PC-9 (cell line): ENCODE data around the gene PDE6D. TPM values are rescaled to one million over a fixed set of nuclear protein-coding genes. Genes with fewer than 3 reads are reported as not detected.

Experiments
- BruUV-seq: library from RNA; stranded (reverse); fragments of 400-500 nt; replicated peaks from 2 replicates; lab custom pipeline; 2021; lab: Mats Ljungman, UMichigan
- CTCF ChIA-PET: fragments of 300-600 bp; sonication (Branson Sonifier 250); formaldehyde crosslinking; loops from one replicate; lab custom pipeline; 2022; ENCODE audit warnings: antibody characterized with exemption; lab: Charles Lee
- POLR2A ChIA-PET: fragments of 300-600 bp; sonication (Branson Sonifier 250); formaldehyde crosslinking; loops from one replicate; lab custom pipeline; 2022; ENCODE audit warnings: antibody characterized with exemption; ENCODE audit not compliant: unreplicated experiment; lab: Charles Lee
- DNase-seq, 2 experiments: peaks; one replicate each; pipeline versions ENCODE4 v3.0.0 to v3.0.0-alpha.2; 2015 to 2022; ENCODE audit warnings: mixed read lengths in 1 of 2
- H2AFZ ChIP-seq: fragments of 200-600 bp; sonication (generic); 2 replicates; pipeline ENCODE4 v1.8.1; 2017; ENCODE audit warnings: antibody characterized with exemption
- H3F3A ChIP-seq: fragments of 200-600 bp; sonication (generic); 2 replicates; pipeline ENCODE4 v1.8.1; 2017; ENCODE audit warnings: antibody characterized with exemption, mild to moderate bottlenecking, low read depth; ENCODE audit not compliant: insufficient read depth
- H3K27ac ChIP-seq: fragments of 200-600 bp; sonication (generic); 2 replicates; pipeline ENCODE4 v1.6.1; 2016; ENCODE audit warnings: mixed run types
- H3K27me3 ChIP-seq: fragments of 200-600 bp; sonication (generic); 2 replicates; pipeline ENCODE4 v1.6.1; 2016; ENCODE audit warnings: low read depth, mixed run types; ENCODE audit not compliant: insufficient read depth
- H3K36me3 ChIP-seq: fragments of 200-600 bp; sonication (generic); 2 replicates; pipeline ENCODE4 v1.6.1; 2016; ENCODE audit warnings: low read depth, mixed run types
- H3K4me1 ChIP-seq: fragments of 200-600 bp; sonication (generic); replicated peaks from 2 replicates; pipeline ENCODE4 v1.6.1; 2016; ENCODE audit warnings: mixed run types; ENCODE audit not compliant: insufficient read depth
- H3K4me2 ChIP-seq: fragments of 200-600 bp; sonication (generic); 2 replicates; pipeline ENCODE4 v1.6.1; 2017; ENCODE audit warnings: mixed run types
- H3K4me3 ChIP-seq: fragments of 200-600 bp; sonication (generic); 2 replicates; pipeline ENCODE4 v1.6.1; 2016; ENCODE audit warnings: mixed run types
- H3K79me2 ChIP-seq: fragments of 200-600 bp; sonication (generic); 2 replicates; pipeline ENCODE4 v1.6.1; 2017; ENCODE audit warnings: low read depth, mixed run types
- H3K9me2 ChIP-seq: fragments of 200-600 bp; sonication (generic); 2 replicates; pipeline ENCODE4 v1.8.1; 2017; ENCODE audit warnings: mild to moderate bottlenecking; ENCODE audit not compliant: insufficient read depth
- H3K9me3 ChIP-seq: fragments of 200-600 bp; sonication (generic); 2 replicates; pipeline ENCODE4 v1.8.1; 2016; ENCODE audit warnings: low read depth; ENCODE audit not compliant: insufficient read depth
- H4K20me1 ChIP-seq: fragments of 200-600 bp; sonication (generic); 2 replicates; pipeline ENCODE4 v1.8.1; 2017; ENCODE audit not compliant: insufficient read depth
- CTCF ChIP-seq: fragments of 200-600 bp; sonication (generic); conservative IDR thresholded peaks from 2 replicates; pipeline ENCODE4 v1.6.1; 2017; ENCODE audit warnings: mixed run types, antibody characterized with exemption, mild to moderate bottlenecking, moderate library complexity
- EZH2 ChIP-seq: fragments of 200-600 bp; sonication (generic); IDR thresholded peaks from 2 replicates; pipeline ENCODE4 v1.8.0; 2017; ENCODE audit warnings: antibody characterized with exemption, low read depth
- intact Hi-C: fragments of 100-400 bp; cut with micrococcal nuclease; formaldehyde crosslinking; loops from one replicate; pipeline ENCODE4 v1.10.0; 2022; ENCODE audit not compliant: unreplicated experiment
- total RNA-seq: library from RNA; stranded (reverse); gene quantifications from 2 replicates; pipeline ENCODE4 v1.2.3, GENCODE V29; 2021

PDE6D gene
- total RNA-seq, 1 experiment from 2014 or later = 32.2 TPM

GRCh38 chr2:231807020-231807419 lies 25.9 kb upstream of the PDE6D start:
- Histone ChIP-seq H2AFZ (no peak overlapping the region), H3K4me3 (no peak overlapping the region), H3K4me1 (no peaks in the 10 kb centered on the region), H3K79me2 (no peaks in the 10 kb centered on the region), H3K4me2 (no peak overlapping the region), H3K36me3 (peaks cover 5% of the 10 kb centered on the region; the same call in 1 of the 2 replicates), H3K9me2 (no peaks in the 10 kb centered on the region), H3K27me3 (no peaks in the 10 kb centered on the region), H3K27ac (no peak overlapping the region), H3K9me3 (no peaks in the 10 kb centered on the region), H4K20me1 (peaks cover 11% of the 10 kb centered on the region), H3F3A (no peaks in the 10 kb centered on the region; the same call in 1 of the 2 replicates)
- BruUV-seq = no TSS peak
- TF ChIP-seq CTCF = no peak
- TF ChIP-seq EZH2 = no peak
- intact Hi-C loops = no loop called here
- POLR2A ChIA-PET = no interaction called here
- DNase-seq = no peak
- CTCF ChIA-PET = no interaction called here

GRCh38 chr2:231803501-231804138 lies 22.5 kb upstream of the PDE6D start:
- no peaks in the 10 kb centered on the region for H3K27me3 ChIP-seq
- no peaks in the 10 kb centered on the region for H3K4me1 ChIP-seq
- ChIA-PET CTCF (no interaction called here), POLR2A (no interaction called here)
- H3F3A ChIP-seq = no peaks in the 10 kb centered on the region; the same call in 1 of the 2 replicates
- H4K20me1 ChIP-seq = peaks cover 18% of the 10 kb centered on the region
- no peak overlapping the region for H2AFZ ChIP-seq
- no peak overlapping the region for H3K4me3 ChIP-seq
- H3K27ac ChIP-seq = no peak overlapping the region
- no peaks in the 10 kb centered on the region for H3K9me2 ChIP-seq
- intact Hi-C loops = loop anchor here (5.0 kb wide), 1 partner anchor 639 kb away; no protein-coding TSS in a partner anchor
- DNase-seq = no peak
- H3K36me3 ChIP-seq = peaks cover 24% of the 10 kb centered on the region
- no TSS peak for BruUV-seq
- H3K4me2 ChIP-seq = no peak overlapping the region
- TF ChIP-seq EZH2 (no peak), CTCF (no peak)
- no peaks in the 10 kb centered on the region for H3K9me3 ChIP-seq
- no peaks in the 10 kb centered on the region for H3K79me2 ChIP-seq

GRCh38 chr2:231800493-231801091 lies 19.5 kb upstream of the PDE6D start:
- TF ChIP-seq CTCF (peak; percentile 76), EZH2 (no peak)
- H2AFZ ChIP-seq = no peak overlapping the region
- H3K27me3 ChIP-seq = no peaks in the 10 kb centered on the region
- BruUV-seq = no TSS peak
- H4K20me1 ChIP-seq = peaks cover 24% of the 10 kb centered on the region
- H3K4me1 ChIP-seq = no peaks in the 10 kb centered on the region
- peaks cover 13% of the 10 kb centered on the region; the same call in 1 of the 2 replicates for H3K79me2 ChIP-seq
- ChIA-PET POLR2A (interaction anchor here (0.6 kb wide), 2 partner anchors 16 to 54 kb away, joined by 3 to 4 read pairs; no protein-coding TSS in a partner anchor), CTCF (interaction anchor here (0.5 kb wide), 2 partner anchors 34 to 107 kb away, joined by 7 read pairs; no protein-coding TSS in a partner anchor)
- H3K9me3 ChIP-seq = no peaks in the 10 kb centered on the region
- no peak overlapping the region for H3K4me2 ChIP-seq
- H3K27ac ChIP-seq = no peak overlapping the region
- peaks cover 43% of the 10 kb centered on the region for H3K36me3 ChIP-seq
- H3F3A ChIP-seq = no peaks in the 10 kb centered on the region; the same call in none of the 2 replicates
- no peak overlapping the region for H3K4me3 ChIP-seq
- peak in 1 of 2 experiments; percentile 23 for DNase-seq
- H3K9me2 ChIP-seq = no peaks in the 10 kb centered on the region
- intact Hi-C loops = loop anchor here (5.0 kb wide), 1 partner anchor 642 kb away; no protein-coding TSS in a partner anchor
